Liver (tissue), 3 donors: ENCODE data around the gene ACP7.

Experiments used
- ATF3 ChIP-seq: IDR thresholded peaks from 2 replicates; pipeline ENCODE4 v1.6.1; 2016; ENCODE audit warnings: antibody characterized with exemption
- CTCF ChIP-seq: fragments of 150-350 bp; IDR thresholded peaks from 2 replicates; pipeline ENCODE4 v1.5.1; 2017; ENCODE audit warnings: improper control_type of control experiment, low read depth, low read length; ENCODE audit not compliant: missing input control
- FOXA2 ChIP-seq: IDR thresholded peaks from 2 replicates; pipeline ENCODE4 v1.6.1; 2016; ENCODE audit warnings: antibody characterized with exemption
- GABPA ChIP-seq, 2 donors: IDR thresholded peaks in 1 of 2; conservative IDR thresholded peaks in 1 of 2; 2 replicates each; pipeline ENCODE4 v1.6.1; 2016; ENCODE audit warnings: antibody characterized with exemption in 2 of 2, mild to moderate bottlenecking in 1 of 2, moderate library complexity in 1 of 2
- HNF4A ChIP-seq, 2 donors: conservative IDR thresholded peaks; 2 replicates each; pipeline ENCODE4 v1.6.1; 2016; ENCODE audit warnings: antibody characterized with exemption in 2 of 2, mild to moderate bottlenecking in 2 of 2
- JUND ChIP-seq, 2 donors: IDR thresholded peaks; 2 replicates each; pipeline ENCODE4 v1.6.1; 2016; ENCODE audit warnings: antibody characterized with exemption in 2 of 2
- MAX ChIP-seq: IDR thresholded peaks from 2 replicates; pipeline ENCODE4 v1.6.1; 2016; ENCODE audit warnings: antibody characterized with exemption
- RAD21 ChIP-seq, 2 donors: IDR thresholded peaks; 2 replicates each; pipeline ENCODE4 v1.6.1; 2016; ENCODE audit warnings: antibody characterized with exemption in 2 of 2, mild to moderate bottlenecking in 2 of 2
- REST ChIP-seq: IDR thresholded peaks from 2 replicates; pipeline ENCODE4 v1.6.1; 2016; ENCODE audit warnings: antibody characterized with exemption, mild to moderate bottlenecking
- ZBTB33 ChIP-seq: IDR thresholded peaks from 2 replicates; pipeline ENCODE4 v1.6.1; 2016; ENCODE audit warnings: antibody characterized with exemption
- donor health status: healthy.
- donor health status: healthy.

GRCh38 chr19:39060171-39060570, 24.0 kb upstream of the ACP7 start:
- TF ChIP-seq CTCF (no peak), RAD21 (IDR thresholded peaks at IDR 0.05) (no peak), FOXA2 (no peak), ZBTB33 (no peak), MAX (no peak), REST (no peak), HNF4A (conservative IDR thresholded peaks at IDR 0.05) (no peak), GABPA (IDR thresholded peaks at IDR 0.05 in 1 of 2, conservative IDR thresholded peaks at IDR 0.05 in 1 of 2) (no peak), JUND (IDR thresholded peaks at IDR 0.05) (no peak), ATF3 (no peak)
